K562 (cell line): ENCODE results near the gene LAMA3. TPM values are rescaled to one million over a fixed set of nuclear protein-coding genes. Genes with fewer than 3 reads are reported as not detected.

Experiments
- ATAC-seq: fragments of 200-7000 bp; cut with Tn5 transposase; 3 replicates; pipeline ENCODE4 v1.9.1; 2020; ENCODE audit warnings: moderate library complexity
- BruUV-seq: library from RNA; stranded (reverse); fragments of 400-500 nt; replicated peaks from 2 replicates; lab custom pipeline; 2021; lab: Mats Ljungman, UMichigan
- CTCF ChIA-PET: fragments of 300-600 bp; formaldehyde crosslinking; extraction: SDS; loops from one replicate; lab custom pipeline; 2021; ENCODE audit warnings: low intra/inter-chr PET ratio; lab: Yijun Ruan, JAX
- POLR2A ChIA-PET: fragments of 300-600, 350-650 bp; sonication (Branson Sonifier 250); formaldehyde crosslinking; extraction: SDS; loops from one replicate; lab custom pipeline; 2021; ENCODE audit warnings: antibody characterized with exemption, inconsistent platforms; lab: Yijun Ruan, JAX
- DNase-seq, 4 experiments: peaks; one replicate each; pipeline versions ENCODE4 v3.0.0 to v3.0.0-alpha.2; 2011 to 2018; ENCODE audit warnings: low spot score in 3 of 4, mixed read lengths in 3 of 4; ENCODE audit errors: extremely low read depth in 1 of 4
- FAIRE-seq: peaks from 2 replicates; lab custom pipeline; 2011; peaks lifted over from hg19 to GRCh38; lab: Jason Lieb, UNC
- H2AFZ ChIP-seq: 2 replicates; pipeline ENCODE4 v1.6.0; 2011; ENCODE audit warnings: low read depth, low read length, control low read depth, inconsistent platforms
- H3K27ac ChIP-seq: fragments of 200-600 bp; 3 replicates; pipeline ENCODE4 v1.8.0; 2011; ENCODE audit warnings: low read depth, mild to moderate bottlenecking, control low read depth, inconsistent platforms, low read length, moderate library complexity, mixed read lengths; ENCODE audit errors: extremely low read depth
- H3K27me3 ChIP-seq, 2 experiments: fragments of 300-600 bp in 1 of 2; 2 replicates in 1 of 2; 3 replicates in 1 of 2; pipeline versions ENCODE4 v1.6.0 to v1.8.0; 2011; ENCODE audit warnings: inconsistent platforms in 2 of 2, low read length in 2 of 2, mild to moderate bottlenecking in 1 of 2, mixed read lengths in 1 of 2, moderate library complexity in 1 of 2; ENCODE audit not compliant: control insufficient read depth in 2 of 2, insufficient read depth in 2 of 2
- H3K36me3 ChIP-seq: fragments of 300-600 bp; 3 replicates; pipeline ENCODE4 v1.8.0; 2011; ENCODE audit warnings: mild to moderate bottlenecking, low read length, inconsistent platforms; ENCODE audit not compliant: control insufficient read depth, insufficient read depth
- H3K4me1 ChIP-seq, 2 experiments: fragments of 200-600 bp in 1 of 2; replicated peaks in 1 of 2; 2 replicates in 1 of 2; 3 replicates in 1 of 2; pipeline versions ENCODE4 v1.5.1 to v1.8.0; 2011; ENCODE audit warnings: inconsistent platforms in 2 of 2, low read length in 2 of 2, mild to moderate bottlenecking in 1 of 2, mixed read lengths in 1 of 2, moderate library complexity in 1 of 2; ENCODE audit not compliant: control insufficient read depth in 2 of 2, insufficient read depth in 2 of 2
- H3K4me2 ChIP-seq: 2 replicates; pipeline ENCODE4 v1.6.1; 2011; ENCODE audit warnings: low read length, control low read depth, inconsistent platforms, mixed read lengths; ENCODE audit not compliant: insufficient read depth
- H3K4me3 ChIP-seq: fragments of 200-600 bp; sonication (generic), shearing (Covaris generic); 2 replicates; pipeline ENCODE4 v1.5.1; 2016; ENCODE audit warnings: control low read depth, inconsistent platforms
- H3K79me2 ChIP-seq: fragments of 200-600 bp; 3 replicates; pipeline ENCODE4 v1.8.0; 2011; ENCODE audit warnings: low read length, inconsistent platforms; ENCODE audit not compliant: control insufficient read depth, insufficient read depth
- H3K9ac ChIP-seq, 2 experiments: 2 replicates each; pipeline versions ENCODE4 v1.6.0 to v1.6.1; 2011; ENCODE audit warnings: low read depth in 2 of 2, low read length in 2 of 2, control low read depth in 1 of 2, inconsistent platforms in 1 of 2, mild to moderate bottlenecking in 1 of 2, mixed read lengths in 1 of 2; ENCODE audit not compliant: insufficient read depth in 1 of 2
- H3K9me1 ChIP-seq: one replicate; pipeline ENCODE4 v1.6.0; 2011; ENCODE audit warnings: inconsistent platforms, mild to moderate bottlenecking, low read length, moderate library complexity; ENCODE audit not compliant: control insufficient read depth, insufficient read depth
- H3K9me3 ChIP-seq: replicated peaks from 2 replicates; pipeline ENCODE4 v1.5.1; 2011; ENCODE audit warnings: low read depth, low read length, inconsistent platforms; ENCODE audit not compliant: control insufficient read depth, insufficient read depth
- H4K20me1 ChIP-seq: replicated peaks from 2 replicates; pipeline ENCODE4 v1.6.1; 2011; ENCODE audit warnings: low read length, inconsistent platforms, mixed read lengths; ENCODE audit not compliant: control insufficient read depth, insufficient read depth
- BDP1 ChIP-seq: IDR thresholded peaks from 3 replicates; pipeline ENCODE4 v1.6.1; 2011; ENCODE audit not compliant: insufficient read length, insufficient read depth
- CXXC5 ChIP-seq: fragments of 250-450 bp; sonication (Bioruptor Pico); IDR thresholded peaks from 2 replicates; pipeline ENCODE4 v1.8.0; 2022; ENCODE audit warnings: inconsistent platforms, mild to moderate bottlenecking, moderate library complexity
- FOXA3 ChIP-seq, 2 experiments: fragments of 450-650 bp in 1 of 2; sonication (generic) in 1 of 2; formaldehyde crosslinking; IDR thresholded peaks in 1 of 2; conservative IDR thresholded peaks in 1 of 2; 2 replicates each; pipeline versions ENCODE4 v1.4.0 to v1.8.0; 2020 to 2022; ENCODE audit warnings: mild to moderate bottlenecking in 2 of 2, missing genetic modification reagents in 1 of 2
- FOXJ3 ChIP-seq: sonication (generic); formaldehyde crosslinking; IDR thresholded peaks from 2 replicates; pipeline ENCODE4 v1.4.0; 2020; ENCODE audit warnings: mild to moderate bottlenecking, missing genetic modification reagents
- JUND ChIP-seq, 2 experiments: IDR thresholded peaks; 2 replicates in 1 of 2; 3 replicates in 1 of 2; pipeline ENCODE4 v1.6.1; 2011; ENCODE audit warnings: borderline replicate concordance in 2 of 2, low read depth in 2 of 2, low read length in 2 of 2, improper control_type of control experiment in 1 of 2, missing biosample characterization in 1 of 2, missing genetic modification characterization in 1 of 2, missing genetic modification reagents in 1 of 2
- KAT8 ChIP-seq: fragments of 450-650 bp; IDR thresholded peaks from 2 replicates; pipeline ENCODE4 v1.6.1; 2016; ENCODE audit warnings: low read depth, mild to moderate bottlenecking
- MYC ChIP-seq, 2 experiments: fragments of 250-450 bp in 1 of 2; sonication (Bioruptor Pico) in 1 of 2; IDR thresholded peaks; 2 replicates each; pipeline versions ENCODE4 v1.5.1 to v1.6.1; 2012 to 2021; ENCODE audit warnings: low read depth in 2 of 2, borderline replicate concordance in 1 of 2, improper control_type of control experiment in 1 of 2, low read length in 1 of 2, mild to moderate bottlenecking in 1 of 2, moderate library complexity in 1 of 2
- NCOA1 ChIP-seq: fragments of 450-650 bp; IDR thresholded peaks from 2 replicates; pipeline ENCODE4 v1.6.1; 2016; ENCODE audit warnings: low read depth
- NFIX ChIP-seq: fragments of 250-450 bp; sonication (Bioruptor Pico); IDR thresholded peaks from 2 replicates; pipeline ENCODE4 v1.4.0; 2020; ENCODE audit warnings: low read depth, mild to moderate bottlenecking, moderate library complexity
- NRF1 ChIP-seq, 2 experiments: fragments of 450-650 bp; IDR thresholded peaks in 1 of 2; conservative IDR thresholded peaks in 1 of 2; 2 replicates each; pipeline ENCODE4 v1.6.1; 2014; ENCODE audit warnings: mild to moderate bottlenecking in 2 of 2
- ZFP30 ChIP-seq: fragments of 250-450 bp; sonication (Bioruptor Pico); IDR thresholded peaks from 2 replicates; pipeline ENCODE4 v1.8.0; 2022; ENCODE audit warnings: moderate library complexity, mild to moderate bottlenecking, inconsistent platforms, borderline replicate concordance
- ZNF121 ChIP-seq: sonication (generic); formaldehyde crosslinking; conservative IDR thresholded peaks from 2 replicates; pipeline ENCODE4 v1.8.0; 2022; ENCODE audit warnings: missing genetic modification reagents
- ZNF239 ChIP-seq: fragments of 250-450 bp; sonication (Bioruptor Pico); IDR thresholded peaks from 2 replicates; pipeline ENCODE4 v1.4.0; 2020; ENCODE audit warnings: mild to moderate bottlenecking
- ZNF347 ChIP-seq: fragments of 450-650 bp; formaldehyde crosslinking; IDR thresholded peaks from 2 replicates; pipeline ENCODE4 v1.4.0; 2020; ENCODE audit warnings: low read depth, mild to moderate bottlenecking, moderate library complexity
- ZNF354B ChIP-seq: fragments of 250-450 bp; sonication (Bioruptor Pico); IDR thresholded peaks from 2 replicates; pipeline ENCODE4 v1.4.0; 2020
- ZNF445 ChIP-seq: fragments of 250-450 bp; sonication (Bioruptor Pico); IDR thresholded peaks from 2 replicates; pipeline ENCODE4 v1.4.0; 2020; ENCODE audit warnings: low read depth, mild to moderate bottlenecking, moderate library complexity
- ZZZ3 ChIP-seq: fragments of 450-650 bp; IDR thresholded peaks from 2 replicates; pipeline ENCODE4 v1.6.1; 2016; ENCODE audit warnings: antibody characterized with exemption, mild to moderate bottlenecking, moderate library complexity
- WGBS: fragments of 100-300 bp; shearing (Covaris generic); methylation state at CpG from one replicate; pipeline ENCODE4 v1.1.6; 2016; ENCODE audit warnings: low coverage, mixed read lengths; ENCODE audit not compliant: insufficient coverage; ENCODE audit errors: missing lambda C conversion rate; 5-methylcytosine and 5-hydroxymethylcytosine counted together
- in situ Hi-C: fragments of 300-500 bp; cut with MboI; formaldehyde crosslinking; loops from 4 replicates; pipeline ENCODE4 v1.15.0; 2018; ENCODE audit warnings: inconsistent platforms, mixed read lengths
- intact Hi-C: fragments of 100-400 bp; cut with micrococcal nuclease; formaldehyde crosslinking; loops from 2 replicates; pipeline ENCODE4 v1.14.2; 2022
- polyA plus RNA-seq, 8 experiments: library from polyadenylated mRNA; depleted of rRNA in 4 of 8; stranded (reverse) in 5 of 8; unstranded in 3 of 8; fragments of >200 nt; fragmentation: Nextera tagmentation in 2 of 8; fragmentation: Illumina TruSeq in 1 of 8; extraction: Ambion mirVana in 2 of 8; extraction: Trizol in 1 of 8; gene quantifications; 2 replicates each; pipeline versions ENCODE4 v1.2.1 to v1.2.3, GENCODE V29; 2011 to 2014; ENCODE audit warnings: inconsistent platforms in 1 of 8, missing spikeins in 1 of 8
- total RNA-seq, 7 experiments: library from RNA; depleted of rRNA in 6 of 7; stranded (reverse); fragments of >200 nt in 6 of 7; fragmentation: Illumina TruSeq in 2 of 7; extraction: Trizol in 2 of 7; gene quantifications; 2 replicates each; pipeline versions ENCODE4 v1.2.1 to v1.2.3, GENCODE V29; 2011 to 2021; ENCODE audit warnings: low replicate concordance in 1 of 7
- TF ChIP-seq, protein P1 (sequence below): fragments of 250-450 bp; sonication (Bioruptor Pico); IDR thresholded peaks from 2 replicates; pipeline ENCODE4 v1.4.0; 2020; ENCODE audit warnings: mild to moderate bottlenecking, moderate library complexity, borderline replicate concordance
- TF ChIP-seq, protein P2 (sequence below), 3 experiments: fragments of 200-800 bp in 1 of 3; sonication (Bioruptor generic) in 1 of 3; sonication (generic) in 1 of 3; formaldehyde crosslinking in 1 of 3; IDR thresholded peaks; 2 replicates each; pipeline versions ENCODE4 v1.6.1 to v1.8.0; 2016 to 2022; ENCODE audit warnings: mild to moderate bottlenecking in 2 of 3, missing compliant biosample characterization in 2 of 3, missing genetic modification characterization in 2 of 3, missing genetic modification reagents in 1 of 3

LAMA3 gene
- total and polyA plus RNA-seq, 9 of the 15 experiments (the other 6 are each of a cell fraction or from before 2014, with no cell fraction given), result 0.07 TPM; not detected in 8

DNA sequence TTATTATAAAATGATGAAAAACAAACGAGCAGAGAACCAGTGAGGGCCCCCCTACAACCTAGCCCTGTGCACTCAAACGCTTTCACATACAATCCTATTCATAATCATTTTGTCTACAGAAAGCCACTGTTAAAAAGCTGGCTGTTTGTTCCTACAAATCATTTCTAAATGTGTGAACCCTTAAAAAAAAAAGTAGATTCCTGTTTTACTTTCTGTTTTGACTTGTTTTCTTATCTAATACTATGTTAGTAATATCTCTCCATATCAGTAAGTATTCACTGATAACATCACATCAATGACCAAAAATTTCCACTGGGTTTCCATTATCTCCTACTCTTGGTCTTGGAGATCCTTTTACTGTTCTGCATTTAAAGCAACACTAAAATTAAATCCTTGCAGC, 196.5 kb downstream of the LAMA3 start:
- in situ Hi-C loops, result no loop called here
- intact Hi-C loops, result no loop called here
- Histone ChIP-seq H3K9me1 (no peaks in the 10 kb centered on the region), H2AFZ (no peak overlapping the region), H3K36me3 (no peaks in the 10 kb centered on the region), H3K27ac (no peak overlapping the region), H3K9ac (no peak overlapping the region), H3K79me2 (no peaks in the 10 kb centered on the region), H3K27me3 (peaks cover 0 to 6% of the 10 kb centered on the region in 2 experiments; a peak in 1 of 5 replicates), H3K9me3 (no peaks in the 10 kb centered on the region), H3K4me1 (no peaks in the 10 kb centered on the region), H3K4me3 (no peak overlapping the region), H3K4me2 (no peak overlapping the region), H4K20me1 (no peaks in the 10 kb centered on the region)
- 0% methylated on average over 2 of the region's 2 CpGs for WGBS
- CTCF ChIA-PET, result no interaction called here
- POLR2A ChIA-PET, result no interaction called here
- TF ChIP-seq ZZZ3 (no peak), JUND (IDR thresholded peaks at IDR 0.05; ENCODE audit: borderline replicate concordance, low read depth, low read length) (no peak), JUND (tag; IDR thresholded peaks at IDR 0.05; ENCODE audit: borderline replicate concordance, low read depth, low read length) (no peak), NCOA1 (no peak), ZNF445 (CRISPR knock-in tag) (no peak), ZNF347 (CRISPR knock-in tag) (no peak), ZFP30 (CRISPR knock-in tag) (no peak), FOXA3 (CRISPR knock-in tag; conservative IDR thresholded peaks at IDR 0.05 in 1 of 2, IDR thresholded peaks at IDR 0.05 in 1 of 2) (no peak), FOXJ3 (no peak), KAT8 (no peak), ZNF239 (no peak), CXXC5 (CRISPR knock-in tag) (no peak), ZNF121 (CRISPR knock-in tag) (no peak), BDP1 (no peak), ZNF354B (no peak), NRF1 (conservative IDR thresholded peaks at IDR 0.05 in 1 of 2, IDR thresholded peaks at IDR 0.05 in 1 of 2) (no peak), MYC (IDR thresholded peaks at IDR 0.05; ENCODE audit: low read depth, low read length) (no peak), MYC (CRISPR knock-in tag; IDR thresholded peaks at IDR 0.05; ENCODE audit: borderline replicate concordance, low read depth) (no peak), NFIX (CRISPR knock-in tag) (no peak)
- TF ChIP-seq, protein P1, sequence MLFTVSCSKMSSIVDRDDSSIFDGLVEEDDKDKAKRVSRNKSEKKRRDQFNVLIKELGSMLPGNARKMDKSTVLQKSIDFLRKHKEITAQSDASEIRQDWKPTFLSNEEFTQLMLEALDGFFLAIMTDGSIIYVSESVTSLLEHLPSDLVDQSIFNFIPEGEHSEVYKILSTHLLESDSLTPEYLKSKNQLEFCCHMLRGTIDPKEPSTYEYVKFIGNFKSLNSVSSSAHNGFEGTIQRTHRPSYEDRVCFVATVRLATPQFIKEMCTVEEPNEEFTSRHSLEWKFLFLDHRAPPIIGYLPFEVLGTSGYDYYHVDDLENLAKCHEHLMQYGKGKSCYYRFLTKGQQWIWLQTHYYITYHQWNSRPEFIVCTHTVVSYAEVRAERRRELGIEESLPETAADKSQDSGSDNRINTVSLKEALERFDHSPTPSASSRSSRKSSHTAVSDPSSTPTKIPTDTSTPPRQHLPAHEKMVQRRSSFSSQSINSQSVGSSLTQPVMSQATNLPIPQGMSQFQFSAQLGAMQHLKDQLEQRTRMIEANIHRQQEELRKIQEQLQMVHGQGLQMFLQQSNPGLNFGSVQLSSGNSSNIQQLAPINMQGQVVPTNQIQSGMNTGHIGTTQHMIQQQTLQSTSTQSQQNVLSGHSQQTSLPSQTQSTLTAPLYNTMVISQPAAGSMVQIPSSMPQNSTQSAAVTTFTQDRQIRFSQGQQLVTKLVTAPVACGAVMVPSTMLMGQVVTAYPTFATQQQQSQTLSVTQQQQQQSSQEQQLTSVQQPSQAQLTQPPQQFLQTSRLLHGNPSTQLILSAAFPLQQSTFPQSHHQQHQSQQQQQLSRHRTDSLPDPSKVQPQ, result no peak
- TF ChIP-seq, protein P2, sequence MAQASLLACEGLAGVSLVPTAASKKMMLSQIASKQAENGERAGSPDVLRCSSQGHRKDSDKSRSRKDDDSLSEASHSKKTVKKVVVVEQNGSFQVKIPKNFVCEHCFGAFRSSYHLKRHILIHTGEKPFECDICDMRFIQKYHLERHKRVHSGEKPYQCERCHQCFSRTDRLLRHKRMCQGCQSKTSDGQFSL (CRISPR knock-in tag; IDR thresholded peaks at IDR 0.05), result no peak
- TF ChIP-seq, protein P2 (tag; IDR thresholded peaks at IDR 0.05), result no peak
- no peak for ATAC-seq
- no peak for DNase-seq
- FAIRE-seq, result no peak
- BruUV-seq, result no TSS peak
